SK-N-SH (cell line): ENCODE measurements around the gene TIE1. TPM values are rescaled to one million over a fixed set of nuclear protein-coding genes. Genes with fewer than 3 reads are reported as not detected.

Source experiments
- CTCF ChIA-PET: fragments of 300-600, 350-600 bp; formaldehyde crosslinking; extraction: SDS; loops from one replicate; lab custom pipeline; 2021; lab: Yijun Ruan, JAX
- POLR2A ChIA-PET: fragments of 350-600 bp; sonication (Branson Sonifier 250); formaldehyde crosslinking; extraction: SDS; loops from one replicate; lab custom pipeline; 2020; ENCODE audit warnings: antibody characterized with exemption, inconsistent platforms; lab: Yijun Ruan, JAX
- DNase-seq: peaks from one replicate; pipeline ENCODE4 v3.0.0; 2012
- H2AFZ ChIP-seq: fragments of 200-600 bp; sonication (generic); 2 replicates; pipeline ENCODE4 v1.8.1; 2016; ENCODE audit warnings: antibody characterized with exemption, mild to moderate bottlenecking, low read depth
- H3F3A ChIP-seq: fragments of 200-600 bp; sonication (generic); replicated peaks from 2 replicates; pipeline ENCODE3; 2016; ENCODE audit warnings: antibody characterized with exemption, mild to moderate bottlenecking; ENCODE audit not compliant: insufficient read depth
- H3K27ac ChIP-seq, 2 experiments: fragments of 200-500 bp in 1 of 2; fragments of 200-600 bp in 1 of 2; sonication (Bioruptor generic) in 1 of 2; sonication (generic), shearing (Covaris generic) in 1 of 2; 2 replicates each; pipeline versions ENCODE4 v1.5.1 to v1.6.1; 2014 to 2016; ENCODE audit warnings: low read depth in 2 of 2, inconsistent platforms in 1 of 2, low read length in 1 of 2, mild to moderate bottlenecking in 1 of 2, mixed read lengths in 1 of 2
- H3K27me3 ChIP-seq: fragments of 200-600 bp; sonication (generic), shearing (Covaris generic); 2 replicates; pipeline ENCODE4 v1.6.1; 2016; ENCODE audit warnings: mixed run types; ENCODE audit not compliant: insufficient read depth
- H3K36me3 ChIP-seq, 2 experiments: fragments of 200-500 bp in 1 of 2; fragments of 200-600 bp in 1 of 2; sonication (Bioruptor generic) in 1 of 2; sonication (generic) in 1 of 2; replicated peaks in 1 of 2; 2 replicates each; pipeline versions ENCODE3 to v1.5.1; 2014 to 2016; ENCODE audit warnings: low read length in 1 of 2, mild to moderate bottlenecking in 1 of 2; ENCODE audit not compliant: insufficient read depth in 2 of 2, control insufficient read depth in 1 of 2
- H3K4me1 ChIP-seq, 2 experiments: fragments of 200-500 bp in 1 of 2; fragments of 200-600 bp in 1 of 2; sonication (Bioruptor generic) in 1 of 2; sonication (generic), shearing (Covaris generic) in 1 of 2; 2 replicates each; pipeline versions ENCODE4 v1.5.1 to v1.6.1; 2014 to 2016; ENCODE audit warnings: low read depth in 1 of 2, low read length in 1 of 2, mixed run types in 1 of 2; ENCODE audit not compliant: insufficient read depth in 2 of 2, control insufficient read depth in 1 of 2
- H3K4me2 ChIP-seq: fragments of 200-600 bp; sonication (generic), shearing (Covaris generic); 2 replicates; pipeline ENCODE4 v1.6.1; 2017; ENCODE audit warnings: mixed run types
- H3K4me3 ChIP-seq, 2 experiments: fragments of 200-500 bp in 1 of 2; fragments of 200-600 bp in 1 of 2; sonication (Bioruptor generic) in 1 of 2; sonication (generic), shearing (Covaris generic) in 1 of 2; 2 replicates each; pipeline versions ENCODE4 v1.5.1 to v1.8.1; 2014 to 2016; ENCODE audit warnings: low read depth in 2 of 2, inconsistent platforms in 1 of 2, low read length in 1 of 2, mild to moderate bottlenecking in 1 of 2, mixed read lengths in 1 of 2, moderate library complexity in 1 of 2
- H3K79me2 ChIP-seq: fragments of 200-600 bp; sonication (generic); 2 replicates; pipeline ENCODE4 v1.8.1; 2017; ENCODE audit warnings: mild to moderate bottlenecking; ENCODE audit not compliant: insufficient read depth
- H3K9ac ChIP-seq: fragments of 200-600 bp; sonication (generic); 2 replicates; pipeline ENCODE4 v1.6.1; 2017; ENCODE audit warnings: mixed run types
- H3K9me2 ChIP-seq: fragments of 200-600 bp; sonication (generic); 2 replicates; pipeline ENCODE4 v1.6.1; 2017; ENCODE audit warnings: mixed run types
- H3K9me3 ChIP-seq: fragments of 200-600 bp; sonication (generic); 2 replicates; pipeline ENCODE4 v1.6.1; 2017; ENCODE audit warnings: mixed run types, mild to moderate bottlenecking, moderate library complexity
- H4K20me1 ChIP-seq: fragments of 200-600 bp; sonication (generic); 2 replicates; pipeline ENCODE4 v1.6.1; 2017; ENCODE audit warnings: mild to moderate bottlenecking, mixed run types; ENCODE audit not compliant: insufficient read depth
- ELF1 ChIP-seq: IDR thresholded peaks from 2 replicates; pipeline ENCODE4 v1.4.0; 2012
- EZH2phosphoT487 ChIP-seq: fragments of 200-600 bp; sonication (generic); IDR thresholded peaks from 2 replicates; pipeline ENCODE4 v1.6.1; 2017; ENCODE audit warnings: low read depth, mixed run types, mild to moderate bottlenecking, antibody characterized with exemption, moderate library complexity, borderline replicate concordance
- FOXJ3 ChIP-seq: sonication (generic); formaldehyde crosslinking; IDR thresholded peaks from 2 replicates; pipeline ENCODE4 v1.5.1; 2020; ENCODE audit warnings: mild to moderate bottlenecking, missing genetic modification reagents
- FOXM1 ChIP-seq: IDR thresholded peaks from 2 replicates; pipeline ENCODE4 v1.4.0; 2012; ENCODE audit warnings: low read depth, mild to moderate bottlenecking
- MEF2A ChIP-seq: IDR thresholded peaks from 2 replicates; pipeline ENCODE4 v1.4.0; 2012; ENCODE audit warnings: low read depth, borderline replicate concordance
- NRF1 ChIP-seq: IDR thresholded peaks from 2 replicates; pipeline ENCODE4 v1.6.1; 2012; ENCODE audit warnings: low read depth, mild to moderate bottlenecking, low read length
- RCOR1 ChIP-seq: fragments of 150-350 bp; IDR thresholded peaks from 2 replicates; pipeline ENCODE4 v1.6.1; 2017; ENCODE audit warnings: antibody characterized with exemption, low read length
- SIN3A ChIP-seq: IDR thresholded peaks from 2 replicates; pipeline ENCODE4 v1.6.1; 2012; ENCODE audit warnings: low read depth, mild to moderate bottlenecking, low read length, moderate library complexity, borderline replicate concordance
- TAF1 ChIP-seq: IDR thresholded peaks from 2 replicates; pipeline ENCODE4 v1.6.1; 2012; ENCODE audit warnings: low read depth, mild to moderate bottlenecking, low read length, moderate library complexity, borderline replicate concordance
- TCF12 ChIP-seq: IDR thresholded peaks from 2 replicates; pipeline ENCODE4 v1.4.0; 2012
- YY1 ChIP-seq: IDR thresholded peaks from 2 replicates; pipeline ENCODE4 v1.4.0; 2012; ENCODE audit warnings: low read depth, mild to moderate bottlenecking
- WGBS: methylation state at CpG from one replicate; pipeline ENCODE4 v1.1.6; 2017; ENCODE audit warnings: low lambda C conversion rate; 5-methylcytosine and 5-hydroxymethylcytosine counted together
- polyA plus RNA-seq, 3 experiments: library from polyadenylated mRNA; depleted of rRNA; stranded (reverse); fragments of >200 nt; gene quantifications; 2 replicates each; pipeline ENCODE4 v1.2.3, GENCODE V29; 2012
- TF ChIP-seq, protein P1 (sequence below): fragments of 150-350 bp; IDR thresholded peaks from 2 replicates; pipeline ENCODE4 v1.6.1; 2016; ENCODE audit warnings: mild to moderate bottlenecking, low read depth, low read length
- TF ChIP-seq, protein P2 (sequence below): fragments of 200-600 bp; sonication (generic); IDR thresholded peaks from 2 replicates; pipeline ENCODE4 v1.6.1; 2017; ENCODE audit warnings: antibody characterized with exemption, mild to moderate bottlenecking, moderate library complexity
- TF ChIP-seq, protein P3 (sequence below): IDR thresholded peaks from 2 replicates; pipeline ENCODE4 v1.4.0; 2012; ENCODE audit warnings: low read depth, borderline replicate concordance
- TF ChIP-seq, protein P4 (sequence below): IDR thresholded peaks from 2 replicates; pipeline ENCODE4; 2012

TIE1 gene
- polyA plus RNA-seq, 1 of the 3 experiments (the other 2 are of a cell fraction), result 1.6 TPM

DNA sequence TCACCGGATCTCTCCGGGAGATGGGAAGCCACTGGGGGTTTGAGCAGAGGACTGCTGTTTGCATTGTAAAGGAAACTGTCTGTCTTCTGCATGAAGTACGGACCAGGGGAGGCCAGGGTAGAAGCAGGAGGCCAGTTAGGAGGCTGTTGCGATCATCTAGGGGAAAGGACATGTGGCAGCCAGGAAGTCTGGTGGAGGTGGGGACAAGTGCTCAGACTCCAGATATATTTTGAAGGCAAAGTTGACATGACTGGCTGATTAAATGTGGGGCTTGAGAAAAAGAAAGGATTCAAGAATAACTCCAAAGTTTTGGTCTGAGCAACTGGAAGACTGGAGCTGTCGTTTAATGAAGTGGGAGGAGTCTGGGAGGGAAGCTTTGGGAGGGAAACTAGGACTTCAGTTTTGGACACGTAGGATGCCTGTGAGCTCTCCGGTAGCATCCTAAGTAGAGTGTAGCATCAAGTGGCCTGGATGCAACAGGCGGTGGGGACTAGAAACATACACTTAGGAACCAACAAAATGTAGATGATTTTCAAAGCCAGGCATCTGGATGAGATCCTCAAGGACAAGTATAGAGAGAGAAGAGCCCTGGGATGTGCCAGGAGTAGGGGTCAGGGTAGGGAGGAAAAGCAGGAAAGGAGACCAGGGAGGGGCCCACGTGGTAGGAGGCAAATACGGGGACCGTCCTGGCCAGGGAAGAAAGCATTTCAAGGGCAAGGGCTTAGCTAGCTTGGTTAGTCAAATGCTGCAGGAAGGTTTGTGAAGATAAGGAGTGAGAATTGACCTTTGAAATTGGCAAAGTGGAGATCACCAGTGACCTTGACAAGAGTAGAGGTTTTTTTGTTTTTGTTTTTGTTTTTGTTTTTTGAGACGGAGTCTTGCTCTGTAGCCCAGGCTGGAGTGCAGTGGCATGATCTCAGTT lies 11.7 kb upstream of the TIE1 start:
- DNase-seq, result no peak
- Histone ChIP-seq H2AFZ (no peak overlapping the region), H3K9me2 (no peaks in the 10 kb centered on the region), H3K27me3 (peaks cover 20% of the 10 kb centered on the region; the same call in 1 of the 2 replicates), H3K79me2 (no peaks in the 10 kb centered on the region), H3K9ac (no peak overlapping the region), H3F3A (no peaks in the 10 kb centered on the region), H3K4me1 (no peaks in the 10 kb centered on the region; a peak in 1 of 4 replicates), H4K20me1 (no peaks in the 10 kb centered on the region), H3K27ac (no peak overlapping the region), H3K9me3 (no peaks in the 10 kb centered on the region), H3K4me2 (no peak overlapping the region), H3K4me3 (no peak overlapping the region), H3K36me3 (no peaks in the 10 kb centered on the region)
- POLR2A ChIA-PET, result no interaction called here
- WGBS, result 67% methylated on average over 12 of the region's 12 CpGs
- TF ChIP-seq, protein P1, sequence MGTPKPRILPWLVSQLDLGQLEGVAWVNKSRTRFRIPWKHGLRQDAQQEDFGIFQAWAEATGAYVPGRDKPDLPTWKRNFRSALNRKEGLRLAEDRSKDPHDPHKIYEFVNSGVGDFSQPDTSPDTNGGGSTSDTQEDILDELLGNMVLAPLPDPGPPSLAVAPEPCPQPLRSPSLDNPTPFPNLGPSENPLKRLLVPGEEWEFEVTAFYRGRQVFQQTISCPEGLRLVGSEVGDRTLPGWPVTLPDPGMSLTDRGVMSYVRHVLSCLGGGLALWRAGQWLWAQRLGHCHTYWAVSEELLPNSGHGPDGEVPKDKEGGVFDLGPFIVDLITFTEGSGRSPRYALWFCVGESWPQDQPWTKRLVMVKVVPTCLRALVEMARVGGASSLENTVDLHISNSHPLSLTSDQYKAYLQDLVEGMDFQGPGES, result no peak
- TF ChIP-seq FOXJ3 (no peak), EZH2phosphoT487 (no peak), SIN3A (no peak), TCF12 (no peak), ELF1 (no peak), MEF2A (no peak), RCOR1 (no peak), FOXM1 (no peak), YY1 (no peak), TAF1 (no peak), NRF1 (no peak)
- TF ChIP-seq, protein P2, sequence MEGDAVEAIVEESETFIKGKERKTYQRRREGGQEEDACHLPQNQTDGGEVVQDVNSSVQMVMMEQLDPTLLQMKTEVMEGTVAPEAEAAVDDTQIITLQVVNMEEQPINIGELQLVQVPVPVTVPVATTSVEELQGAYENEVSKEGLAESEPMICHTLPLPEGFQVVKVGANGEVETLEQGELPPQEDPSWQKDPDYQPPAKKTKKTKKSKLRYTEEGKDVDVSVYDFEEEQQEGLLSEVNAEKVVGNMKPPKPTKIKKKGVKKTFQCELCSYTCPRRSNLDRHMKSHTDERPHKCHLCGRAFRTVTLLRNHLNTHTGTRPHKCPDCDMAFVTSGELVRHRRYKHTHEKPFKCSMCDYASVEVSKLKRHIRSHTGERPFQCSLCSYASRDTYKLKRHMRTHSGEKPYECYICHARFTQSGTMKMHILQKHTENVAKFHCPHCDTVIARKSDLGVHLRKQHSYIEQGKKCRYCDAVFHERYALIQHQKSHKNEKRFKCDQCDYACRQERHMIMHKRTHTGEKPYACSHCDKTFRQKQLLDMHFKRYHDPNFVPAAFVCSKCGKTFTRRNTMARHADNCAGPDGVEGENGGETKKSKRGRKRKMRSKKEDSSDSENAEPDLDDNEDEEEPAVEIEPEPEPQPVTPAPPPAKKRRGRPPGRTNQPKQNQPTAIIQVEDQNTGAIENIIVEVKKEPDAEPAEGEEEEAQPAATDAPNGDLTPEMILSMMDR, result no peak
- TF ChIP-seq, protein P3, sequence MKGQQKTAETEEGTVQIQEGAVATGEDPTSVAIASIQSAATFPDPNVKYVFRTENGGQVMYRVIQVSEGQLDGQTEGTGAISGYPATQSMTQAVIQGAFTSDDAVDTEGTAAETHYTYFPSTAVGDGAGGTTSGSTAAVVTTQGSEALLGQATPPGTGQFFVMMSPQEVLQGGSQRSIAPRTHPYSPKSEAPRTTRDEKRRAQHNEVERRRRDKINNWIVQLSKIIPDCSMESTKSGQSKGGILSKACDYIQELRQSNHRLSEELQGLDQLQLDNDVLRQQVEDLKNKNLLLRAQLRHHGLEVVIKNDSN, result no peak
- TF ChIP-seq, protein P4, sequence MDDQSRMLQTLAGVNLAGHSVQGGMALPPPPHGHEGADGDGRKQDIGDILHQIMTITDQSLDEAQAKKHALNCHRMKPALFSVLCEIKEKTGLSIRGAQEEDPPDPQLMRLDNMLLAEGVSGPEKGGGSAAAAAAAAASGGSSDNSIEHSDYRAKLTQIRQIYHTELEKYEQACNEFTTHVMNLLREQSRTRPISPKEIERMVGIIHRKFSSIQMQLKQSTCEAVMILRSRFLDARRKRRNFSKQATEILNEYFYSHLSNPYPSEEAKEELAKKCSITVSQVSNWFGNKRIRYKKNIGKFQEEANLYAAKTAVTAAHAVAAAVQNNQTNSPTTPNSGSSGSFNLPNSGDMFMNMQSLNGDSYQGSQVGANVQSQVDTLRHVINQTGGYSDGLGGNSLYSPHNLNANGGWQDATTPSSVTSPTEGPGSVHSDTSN, result no peak
- CTCF ChIA-PET, result interaction anchor here (0.9 to 1.7 kb wide), 5 partner anchors 10 to 125 kb away, joined by 3 to 5 read pairs (median 3); no protein-coding TSS in a partner anchor
